ENCODE results near the gene RFPL4A.
"Not testable (repeated sequence)": the region's sequence is repeated elsewhere in the genome, so short reads cannot be mapped to it uniquely, and the experiment has no call there.

RFPL4A gene

GRCh38 chr19:55758797-55759196 lies at the start of gene RFPL4A:
Gene RFPL4A, plus strand, starts transcription at chr19:55759097. Its CDS starts 2,704 bp downstream, at chr19:55761801.
- not testable (repeated sequence) for DNase-seq (ENCODE audit: low read depth in 2 of 2)

- DNase-seq (ENCODE audit: low read depth in 2 of 2) = no peak
Observed at GRCh38 chr19:55711719-55712118, 47.2 kb upstream of the RFPL4A start.

GRCh38 chr19:55712804-55713631 lies 45.9 kb upstream of the RFPL4A start:
- no peak for DNase-seq (ENCODE audit: low read depth in 2 of 2)

- DNase-seq (ENCODE audit: low read depth in 2 of 2) = no peak
Observed at GRCh38 chr19:55716531-55716930, 42.4 kb upstream of the RFPL4A start.

GRCh38 chr19:55717251-55717650 lies 41.6 kb upstream of the RFPL4A start:
- DNase-seq (ENCODE audit: low read depth in 2 of 2) = no peak

DNA sequence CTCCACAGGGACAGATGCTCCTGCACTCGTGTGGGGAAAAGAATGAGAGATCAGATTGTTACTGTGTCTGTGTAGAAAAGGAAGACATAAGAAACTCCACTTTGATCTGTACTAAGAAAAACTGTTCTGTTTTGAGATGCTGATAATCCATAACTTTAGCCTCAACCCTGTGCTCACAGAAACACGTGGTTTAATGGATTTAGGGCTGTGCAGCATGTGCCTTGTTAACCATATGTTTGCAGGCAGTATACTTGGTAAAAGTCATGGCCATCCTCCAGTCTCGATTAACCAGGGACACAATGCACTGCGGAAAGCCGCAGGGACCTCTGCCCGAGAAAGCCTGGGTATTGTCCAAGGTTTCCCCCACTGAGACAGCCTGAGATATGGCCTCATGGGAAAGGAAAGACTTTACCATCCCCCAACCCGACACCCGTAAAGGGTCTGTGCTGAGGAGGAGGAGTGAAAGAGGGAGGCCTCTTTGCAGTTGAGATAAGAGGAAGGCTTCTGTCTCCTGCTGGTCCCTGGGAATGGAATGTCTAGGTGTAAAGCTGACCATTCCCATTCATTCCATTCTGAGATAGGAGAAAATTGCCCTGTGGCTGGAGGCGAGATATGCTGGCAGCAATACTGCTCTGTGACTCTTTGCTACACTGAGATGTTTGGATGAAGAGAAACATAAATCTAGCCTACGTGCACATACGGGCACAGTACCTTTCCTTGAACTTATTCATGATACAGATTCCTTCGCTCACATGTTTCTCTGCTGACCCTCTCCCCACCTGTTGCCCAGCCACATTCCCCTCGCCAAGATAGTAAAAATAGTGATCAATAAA lies 40.8 kb upstream of the RFPL4A start:
- DNase-seq (ENCODE audit: low read depth in 2 of 2) = not testable (repeated sequence)

GRCh38 chr19:55720214-55720746 lies 38.6 kb upstream of the RFPL4A start:
- DNase-seq (ENCODE audit: low read depth in 2 of 2) = no peak

- DNase-seq (ENCODE audit: low read depth in 2 of 2) = no peak
Observed at GRCh38 chr19:55720801-55721200, 38.1 kb upstream of the RFPL4A start.

GRCh38 chr19:55723491-55723890 lies 35.4 kb upstream of the RFPL4A start:
- DNase-seq (ENCODE audit: low read depth in 2 of 2) = no peak

- not testable (repeated sequence) for DNase-seq (ENCODE audit: low read depth in 2 of 2)
Observed at GRCh38 chr19:55730378-55730777, 28.5 kb upstream of the RFPL4A start.

DNA sequence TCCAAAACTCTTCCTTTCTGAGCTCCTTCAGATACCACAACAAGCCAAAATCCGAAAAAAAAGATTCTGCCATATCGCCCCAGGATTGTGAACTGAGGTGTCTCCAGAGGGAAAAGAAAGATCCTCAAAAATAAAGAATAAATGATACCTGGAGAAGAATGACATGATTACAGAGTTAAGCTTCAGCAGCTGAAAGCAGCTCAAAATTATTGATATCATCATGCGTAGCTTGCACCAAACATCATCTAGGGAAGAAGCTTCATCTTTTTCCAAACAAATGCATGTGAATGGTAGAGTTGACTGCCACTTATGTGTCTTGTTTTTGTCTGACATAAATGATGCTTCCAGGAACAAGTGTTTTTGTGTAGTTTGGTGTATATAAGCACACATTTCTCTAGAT lies 20.6 kb upstream of the RFPL4A start, which contains the start of gene NLRP9:
NLRP9 (minus strand) TSS at position 101 of the 400 bp plus-strand sequence; CDS start at position 73, 28 bp downstream.
- DNase-seq (ENCODE audit: low read depth in 2 of 2) = no peak

- DNase-seq (ENCODE audit: low read depth in 2 of 2) = no peak
Observed at GRCh38 chr19:55750715-55751114, 8.2 kb upstream of the RFPL4A start.

GRCh38 chr19:55753401-55753800 lies 5.5 kb upstream of the RFPL4A start:
- no peak for DNase-seq (ENCODE audit: low read depth in 2 of 2)

- DNase-seq (ENCODE audit: low read depth in 2 of 2) = not testable (repeated sequence)
Observed at GRCh38 chr19:55756808-55757207, 2.1 kb upstream of the RFPL4A start.

DNA sequence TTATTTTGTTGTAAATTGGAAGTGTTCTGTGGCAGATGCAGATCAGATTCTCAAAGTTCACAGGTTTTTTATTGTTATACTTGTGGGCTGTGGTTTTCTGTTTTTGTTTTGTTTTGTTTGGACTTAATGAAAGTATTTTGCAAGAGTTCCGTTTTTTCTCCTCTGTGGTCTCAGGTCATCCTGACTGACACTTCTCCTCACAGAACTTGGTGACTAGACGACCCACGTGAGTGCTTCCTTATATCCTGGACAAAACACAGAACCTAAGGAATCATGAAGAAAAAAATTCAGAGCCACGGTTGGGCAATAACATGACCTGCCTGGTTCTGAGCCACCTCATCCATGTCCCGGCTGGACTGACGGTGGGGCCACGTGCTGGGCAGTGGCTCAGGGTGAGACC lies 7.6 kb downstream of the RFPL4A start:
- DNase-seq (ENCODE audit: low read depth in 2 of 2) = no peak

- DNase-seq (ENCODE audit: low read depth in 2 of 2) = not testable (repeated sequence)
Observed at GRCh38 chr19:55768818-55769217, 9.9 kb downstream of the RFPL4A start, which contains the start of gene RFPL4AL1. Gene RFPL4AL1, plus strand, starts transcription at chr19:55769118. Its CDS starts 2,687 bp downstream, at chr19:55771805.

GRCh38 chr19:55769632-55770031 lies 10.7 kb downstream of the RFPL4A start:
- DNase-seq (ENCODE audit: low read depth in 2 of 2) = not testable (repeated sequence)

DNA sequence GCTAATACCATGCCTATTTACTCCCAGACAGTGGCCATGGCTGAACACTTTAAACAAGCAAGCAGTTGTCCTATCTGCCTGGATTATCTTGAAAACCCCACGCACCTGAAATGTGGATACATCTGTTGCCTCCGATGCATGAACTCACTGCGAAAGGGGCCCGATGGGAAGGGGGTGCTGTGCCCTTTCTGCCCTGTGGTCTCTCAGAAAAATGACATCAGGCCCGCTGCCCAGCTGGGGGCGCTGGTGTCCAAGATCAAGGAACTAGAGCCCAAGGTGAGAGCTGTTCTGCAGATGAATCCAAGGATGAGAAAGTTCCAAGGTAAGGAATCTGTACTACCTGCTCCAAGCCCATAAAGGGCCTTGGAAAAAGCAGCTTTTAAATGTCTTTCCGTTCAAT lies 18.6 kb downstream of the RFPL4A start:
- no peak for DNase-seq (ENCODE audit: low read depth in 2 of 2)

DNA sequence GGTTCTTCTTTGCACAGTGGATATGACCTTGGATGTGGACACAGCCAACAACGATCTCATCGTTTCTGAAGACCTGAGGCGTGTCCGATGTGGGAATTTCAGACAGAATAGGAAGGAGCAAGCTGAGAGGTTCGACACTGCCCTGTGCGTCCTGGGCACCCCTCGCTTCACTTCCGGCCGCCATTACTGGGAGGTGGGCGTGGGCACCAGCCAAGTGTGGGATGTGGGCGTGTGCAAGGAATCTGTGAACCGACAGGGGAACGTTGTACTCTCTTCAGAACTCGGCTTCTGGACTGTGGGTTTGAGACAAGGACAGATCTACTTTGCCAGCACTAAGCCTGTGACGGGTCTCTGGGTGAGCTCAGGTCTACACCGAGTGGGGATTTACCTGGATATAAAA lies 19.4 kb downstream of the RFPL4A start:
- DNase-seq (ENCODE audit: low read depth in 2 of 2) = no peak

GRCh38 chr19:55781112-55781511 lies 22.2 kb downstream of the RFPL4A start:
- DNase-seq (ENCODE audit: low read depth in 2 of 2) = no peak

GRCh38 chr19:55795021-55795420 lies 36.1 kb downstream of the RFPL4A start:
- DNase-seq (ENCODE audit: low read depth in 2 of 2) = no peak

- no peak for DNase-seq (ENCODE audit: low read depth in 2 of 2)
Observed at GRCh38 chr19:55801416-55801815, 42.5 kb downstream of the RFPL4A start.
